T-helper 1 cell treated with Interleukin-12 subunit alpha and Interleukin-12 subunit beta and Interleukin-4 antibody, amounts not matched to agents 30 ng/mL and 1 ng/mL, for 36 hours (primary cell): ENCODE results near the gene DEK. TPM values are rescaled to one million over a fixed set of nuclear protein-coding genes. Genes with fewer than 3 reads are reported as not detected.
"Not testable (repeated sequence)": the region's sequence is repeated elsewhere in the genome, so short reads cannot be mapped to it uniquely, and the experiment has no call there.

Experiments
- intact Hi-C: fragments of 100-400 bp; cut with micrococcal nuclease; formaldehyde crosslinking; loops from one replicate; pipeline ENCODE4 v1.15.1; 2024
- total RNA-seq: library from RNA; stranded (reverse); gene quantifications from 2 replicates; pipeline ENCODE4 v1.2.3, GENCODE V29; 2022

Gene DEK
- total RNA-seq, 1 donor from 2014 or later, result 149 TPM

DNA sequence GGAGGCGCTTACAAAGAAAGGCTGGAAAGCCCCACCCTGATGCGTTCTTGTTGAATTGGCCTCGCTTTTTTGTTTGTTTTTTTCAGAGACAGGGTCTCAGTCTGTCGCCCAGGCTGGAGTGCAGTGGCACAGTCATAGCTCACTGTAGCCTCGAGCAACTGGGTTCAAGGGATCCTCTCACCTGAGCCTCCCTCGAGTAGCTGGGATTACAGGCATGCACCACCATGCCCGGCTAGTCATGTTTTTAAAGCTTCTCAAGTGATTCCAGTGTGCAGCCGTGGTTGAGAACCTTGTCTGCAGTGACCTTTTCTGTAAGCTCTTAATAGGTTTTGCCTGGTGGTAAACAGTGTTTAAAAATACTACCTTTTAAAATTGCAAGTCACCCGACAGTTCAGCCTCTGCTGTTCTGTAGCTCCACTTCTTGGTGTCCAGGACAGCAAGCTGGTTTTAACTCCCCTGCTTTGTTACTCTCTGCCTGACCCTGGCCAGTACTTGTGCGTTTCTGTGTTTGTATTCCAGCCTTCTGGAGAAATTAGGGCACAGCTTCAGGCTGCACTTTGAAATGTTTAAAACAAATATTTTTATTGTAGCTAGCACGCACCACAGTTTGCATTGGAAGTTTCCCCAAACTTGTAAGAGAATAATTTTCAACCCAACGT lies 54.7 kb downstream of the DEK start:
- intact Hi-C loops, result loop anchor here (5.0 kb wide), 1 partner anchor 52 kb away; the partner anchor contains the start of genes KDM1B and TPMT

DNA sequence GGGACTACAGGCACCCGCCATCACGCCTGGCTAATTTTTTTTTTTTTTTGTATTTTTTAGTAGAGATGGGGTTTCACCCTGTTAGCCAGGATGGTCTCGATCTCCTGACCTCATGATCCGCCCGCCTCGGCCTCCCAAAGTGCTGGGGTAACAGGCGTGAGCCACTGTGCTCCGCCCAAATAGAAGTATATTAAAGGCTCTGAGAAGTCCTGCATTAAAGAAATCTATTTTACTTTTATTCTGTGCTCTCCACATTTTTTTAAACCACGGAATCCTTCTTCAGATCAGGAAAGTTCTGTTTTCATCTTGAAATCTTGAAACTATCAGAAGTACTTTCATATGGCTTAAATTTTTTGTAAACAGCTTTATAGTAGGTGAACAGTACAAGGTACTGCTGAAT lies 55.6 kb downstream of the DEK start:
- intact Hi-C loops, result not testable (repeated sequence)

DNA sequence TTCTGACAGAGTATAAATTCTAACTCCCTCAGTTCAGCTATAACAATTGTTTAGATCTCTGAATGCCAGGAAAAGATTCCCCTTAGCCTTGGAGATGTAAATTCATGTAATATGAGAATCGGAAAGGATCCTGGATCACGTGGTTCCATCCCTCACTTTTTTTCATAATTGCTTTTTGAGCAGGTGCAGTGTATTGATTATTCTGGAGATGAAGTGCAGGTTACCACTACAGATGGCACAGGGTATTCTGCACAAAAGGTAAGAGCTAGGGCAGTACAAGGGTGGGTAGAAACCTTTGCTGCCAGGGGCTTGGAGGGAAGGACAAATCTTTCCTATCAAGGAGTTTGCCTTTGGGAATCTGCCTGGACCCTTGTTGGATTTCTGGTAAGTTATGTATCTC lies 56.4 kb downstream of the DEK start:
- intact Hi-C loops, result no loop called here

GRCh38 chr6:18207438-18207837 lies 56.9 kb downstream of the DEK start:
- intact Hi-C loops, result no loop called here

- intact Hi-C loops, result no loop called here
Measured at GRCh38 chr6:18206591-18206990, 57.7 kb downstream of the DEK start.

DNA sequence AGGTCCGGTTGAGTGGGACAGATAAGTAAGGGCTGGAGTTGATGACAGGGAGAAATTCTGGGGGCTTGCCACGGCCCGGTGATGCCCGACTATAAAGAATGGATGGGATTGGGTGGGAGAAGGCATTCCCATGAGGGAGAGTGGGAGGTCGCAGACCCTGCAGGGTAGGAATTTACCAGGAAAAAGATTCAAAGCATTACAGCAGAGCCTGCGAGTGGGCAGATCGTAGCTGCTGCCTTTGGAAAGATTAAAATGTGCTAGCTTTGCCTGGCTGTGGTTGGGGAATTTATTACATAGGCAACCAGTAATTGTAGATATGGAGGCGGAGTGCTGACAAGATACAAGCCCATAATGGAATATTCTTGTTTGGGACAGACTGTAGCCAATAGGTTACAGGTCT lies 59.6 kb downstream of the DEK start:
- intact Hi-C loops, result no loop called here

- intact Hi-C loops, result no loop called here
Measured at GRCh38 chr6:18203786-18204185, 60.5 kb downstream of the DEK start.

- intact Hi-C loops, result no loop called here
Measured at GRCh38 chr6:18192026-18192425, 72.3 kb downstream of the DEK start.

GRCh38 chr6:18189196-18189595 lies 75.1 kb downstream of the DEK start:
- intact Hi-C loops, result no loop called here

GRCh38 chr6:18187701-18188100 lies 76.6 kb downstream of the DEK start:
- intact Hi-C loops, result no loop called here

GRCh38 chr6:18186540-18187250 lies 77.6 kb downstream of the DEK start:
- intact Hi-C loops, result no loop called here

GRCh38 chr6:18186033-18186432 lies 78.3 kb downstream of the DEK start:
- intact Hi-C loops, result no loop called here

DNA sequence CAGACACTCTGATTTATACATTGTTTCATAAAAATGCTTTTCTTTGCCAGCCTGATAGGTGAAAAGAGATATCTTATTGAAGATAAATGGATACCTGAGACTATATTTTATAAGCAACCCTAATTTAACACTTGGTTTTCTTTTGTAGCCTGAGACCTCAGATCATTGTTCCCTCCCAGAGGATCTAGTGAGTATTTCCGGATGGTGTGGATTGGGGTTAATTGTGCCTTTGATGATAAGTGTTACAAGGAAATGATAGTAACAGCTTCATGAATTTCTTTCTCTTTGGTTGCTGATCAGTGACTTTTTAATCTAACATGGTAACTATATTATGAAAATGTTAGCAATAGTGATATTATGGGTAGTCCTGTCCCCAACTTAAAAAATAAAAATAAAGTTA lies 78.7 kb downstream of the DEK start:
- intact Hi-C loops, result no loop called here

- intact Hi-C loops, result no loop called here
Measured at GRCh38 chr6:18183766-18184165, 80.6 kb downstream of the DEK start.

- intact Hi-C loops, result no loop called here
Measured at GRCh38 chr6:18182568-18182967, 81.8 kb downstream of the DEK start.

DNA sequence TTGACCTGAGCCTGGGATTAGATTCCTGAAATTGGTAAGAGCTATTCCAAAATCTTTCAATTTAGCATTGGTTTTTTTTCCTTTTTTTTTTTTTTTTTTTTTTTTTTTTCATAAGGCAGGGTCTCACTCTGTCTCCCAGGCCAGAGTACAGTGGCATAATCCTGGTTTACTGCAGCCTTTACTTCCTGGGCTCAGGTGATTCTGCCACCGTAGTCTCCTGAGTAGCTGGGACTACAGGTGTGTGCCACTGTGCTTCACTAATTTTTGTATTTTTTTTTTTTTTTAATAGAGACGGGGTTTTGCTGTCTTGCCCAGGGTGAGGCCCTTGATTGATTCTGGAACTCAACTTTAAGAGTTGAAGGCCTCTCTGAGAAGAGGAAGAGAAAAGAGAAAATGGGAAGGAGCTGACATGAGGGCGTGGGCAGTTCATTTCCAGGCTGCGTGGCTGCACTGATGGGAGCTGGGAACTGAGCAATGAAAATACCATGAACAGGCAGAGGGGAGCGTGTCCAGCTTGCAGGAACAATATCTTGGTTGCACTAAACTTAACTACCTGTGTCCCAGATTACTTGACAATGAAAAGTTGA lies 84.5 kb downstream of the DEK start:
- intact Hi-C loops, result no loop called here

GRCh38 chr6:18178960-18179615 lies 85.2 kb downstream of the DEK start:
- intact Hi-C loops, result no loop called here

DNA sequence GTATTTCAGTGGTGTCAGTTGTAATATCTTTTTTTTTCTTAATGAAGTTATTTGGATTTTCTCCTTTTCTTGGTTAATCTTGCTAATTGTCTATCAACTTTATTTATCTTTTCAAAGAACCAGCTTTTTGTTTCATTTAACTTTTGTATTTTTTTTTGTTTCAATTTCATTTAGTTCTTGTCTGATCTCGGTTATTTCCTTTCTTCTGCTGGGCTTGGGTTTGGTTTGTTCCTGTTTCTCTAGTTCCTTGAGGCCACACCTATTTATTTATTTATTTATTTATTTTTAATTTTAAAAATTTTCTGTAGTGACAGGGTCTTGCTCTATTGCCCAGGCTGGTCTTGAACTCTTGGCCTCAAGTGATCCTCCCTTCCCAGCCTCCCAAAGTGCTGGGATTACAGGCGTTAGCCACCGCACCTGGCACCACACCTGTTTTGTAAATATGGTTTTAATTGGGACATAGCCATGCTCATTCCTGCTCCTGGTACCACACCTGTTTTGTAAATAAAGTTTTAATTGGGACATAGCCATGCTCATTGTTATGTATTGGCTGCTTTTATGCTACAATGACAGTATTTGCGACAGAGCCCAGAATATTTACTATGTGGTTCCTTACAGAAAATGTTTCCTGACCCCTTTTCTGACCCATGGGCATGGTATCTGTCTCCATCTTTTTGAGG lies 86.9 kb downstream of the DEK start:
- intact Hi-C loops, result no loop called here

DNA sequence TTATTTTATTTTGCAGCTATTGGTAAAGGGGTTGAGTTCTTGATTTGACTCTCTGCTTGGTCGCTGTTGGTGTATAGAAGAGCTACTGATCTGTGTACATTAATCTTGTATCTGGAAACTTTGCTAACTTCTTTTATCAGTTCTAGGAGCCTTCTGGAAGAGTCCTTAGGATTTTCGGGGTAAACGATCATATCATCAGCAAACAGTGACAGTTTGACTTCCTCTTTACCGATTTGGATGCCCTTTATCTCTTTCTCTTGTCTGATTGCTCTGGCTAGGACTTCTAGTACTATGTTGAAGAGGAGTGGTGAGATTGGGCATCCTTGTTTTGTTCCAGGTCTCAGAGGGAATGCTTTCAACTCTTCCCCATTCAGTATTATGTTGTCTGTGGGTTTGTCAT lies 88.1 kb downstream of the DEK start:
- intact Hi-C loops, result not testable (repeated sequence)
